Left lung (tissue), 10 donors: ENCODE measurements around the gene STK39. TPM values are rescaled to one million over a fixed set of nuclear protein-coding genes. Genes with fewer than 3 reads are reported as not detected.

ENCODE experiments used
- ATAC-seq: fragments of 200-7000 bp; cut with Tn5 transposase; one replicate; pipeline ENCODE4 v1.9.1; 2020; ENCODE audit warnings: moderate library complexity
- DNase-seq, 4 donors: peaks; one replicate each; pipeline ENCODE4 v3.0.0-alpha.2; 2013 to 2020
- H3K27ac ChIP-seq, 2 donors: fragments of 200-600 bp; sonication (generic) in 1 of 2; one replicate each; pipeline versions ENCODE4 v1.5.0 to v1.8.0; 2020 to 2021
- H3K27me3 ChIP-seq, 2 donors: fragments of 200-600 bp; sonication (generic) in 1 of 2; one replicate each; pipeline versions ENCODE4 v1.5.0 to v1.8.0; 2020 to 2021
- H3K36me3 ChIP-seq, 2 donors: fragments of 200-600 bp; sonication (generic) in 1 of 2; one replicate each; pipeline versions ENCODE4 v1.5.0 to v1.8.0; 2020 to 2021
- H3K4me1 ChIP-seq, 2 donors: fragments of 200-600 bp; one replicate each; pipeline ENCODE4 v1.8.0; 2021
- H3K4me3 ChIP-seq, 2 donors: fragments of 200-600 bp; sonication (generic) in 1 of 2; one replicate each; pipeline versions ENCODE4 v1.5.0 to v1.8.0; 2020 to 2021; ENCODE audit warnings: mild to moderate bottlenecking in 1 of 2
- H3K9me3 ChIP-seq, 2 donors: fragments of 200-600 bp; sonication (generic) in 1 of 2; one replicate each; pipeline versions ENCODE4 v1.5.0 to v1.8.0; 2020 to 2021
- CTCF ChIP-seq, 2 donors: fragments of 200-600 bp; sonication (generic) in 1 of 2; IDR thresholded peaks; one replicate each; pipeline versions ENCODE4 v1.5.0 to v1.8.0; 2021; ENCODE audit warnings: antibody characterized with exemption in 2 of 2
- intact Hi-C, 2 donors: fragments of 100-400 bp; cut with DNase I; formaldehyde crosslinking; loops; one replicate each; pipeline versions ENCODE4 v1.11.2 to v1.14.2; 2022
- polyA plus RNA-seq, 6 donors: library from polyadenylated mRNA; unstranded; fragments of 120-200 nt; gene quantifications; one replicate each; pipeline ENCODE4 v1.2.1, GENCODE V29; 2013; ENCODE audit not compliant: insufficient read length in 6 of 6
- total RNA-seq, 2 donors: library from RNA; stranded (reverse); fragmentation: NEBNext Ultra II Directional; extraction: Animal tissue kit (Norgen Biotek cat#: 25700); gene quantifications; one replicate each; pipeline ENCODE4 v1.2.1, GENCODE V29; 2021
- donor health status: DM: no; HTN: yes; CAD: no.
- donor health status: DM: no; HTN: no; CAD: no.

Gene STK39
- total and polyA plus RNA-seq, 8 donors = 15.7 to 31.3 (median 27.0) TPM

- intact Hi-C loops = no loop called here
- no peak for DNase-seq
- TF ChIP-seq CTCF (IDR thresholded peaks at IDR 0.05) = no peak
- ATAC-seq = no peak
- H3K27ac ChIP-seq = no peak overlapping the region
- H3K4me1 ChIP-seq = no peaks in the 10 kb centered on the region
- no peak overlapping the region for H3K4me3 ChIP-seq
- H3K36me3 ChIP-seq = peaks cover 0 to 4% of the 10 kb centered on the region in 2 donors
- H3K9me3 ChIP-seq = no peaks in the 10 kb centered on the region
- H3K27me3 ChIP-seq = no peaks in the 10 kb centered on the region
Measured at GRCh38 chr2:168062936-168063335, 184.5 kb downstream of the STK39 start.

- Histone ChIP-seq H3K36me3 (peaks cover 0 to 4% of the 10 kb centered on the region in 2 donors), H3K27ac (no peak overlapping the region), H3K27me3 (no peaks in the 10 kb centered on the region), H3K9me3 (no peaks in the 10 kb centered on the region), H3K4me3 (no peak overlapping the region), H3K4me1 (no peaks in the 10 kb centered on the region)
- TF ChIP-seq CTCF (IDR thresholded peaks at IDR 0.05) = no peak
- intact Hi-C loops = no loop called here
- ATAC-seq = no peak
- no peak for DNase-seq
Measured at GRCh38 chr2:168062054-168062453, 185.3 kb downstream of the STK39 start.

GRCh38 chr2:168060986-168061750 is 186.2 kb downstream of the STK39 start:
- DNase-seq (no peak), ATAC-seq (no peak)
- Histone ChIP-seq H3K9me3 (no peaks in the 10 kb centered on the region), H3K27me3 (no peaks in the 10 kb centered on the region), H3K27ac (no peak overlapping the region), H3K4me1 (no peaks in the 10 kb centered on the region), H3K4me3 (no peak overlapping the region), H3K36me3 (peaks cover 0 to 4% of the 10 kb centered on the region in 2 donors)
- intact Hi-C loops = no loop called here
- TF ChIP-seq CTCF (IDR thresholded peaks at IDR 0.05) = no peak

- no peak for TF ChIP-seq CTCF (IDR thresholded peaks at IDR 0.05)
- no peak overlapping the region for H3K4me3 ChIP-seq
- H3K36me3 ChIP-seq = peaks cover 0 to 4% of the 10 kb centered on the region in 2 donors
- H3K27me3 ChIP-seq = no peaks in the 10 kb centered on the region
- ATAC-seq = no peak
- no peak overlapping the region for H3K27ac ChIP-seq
- no peak for DNase-seq
- H3K9me3 ChIP-seq = no peaks in the 10 kb centered on the region
- intact Hi-C loops = no loop called here
- H3K4me1 ChIP-seq = no peaks in the 10 kb centered on the region
Measured at GRCh38 chr2:168059758-168060157, 187.6 kb downstream of the STK39 start.

- DNase-seq = no peak
- intact Hi-C loops = no loop called here
- Histone ChIP-seq H3K36me3 (peaks cover 0 to 4% of the 10 kb centered on the region in 2 donors), H3K4me3 (no peak overlapping the region), H3K27me3 (no peaks in the 10 kb centered on the region), H3K27ac (no peak overlapping the region), H3K9me3 (no peaks in the 10 kb centered on the region), H3K4me1 (no peaks in the 10 kb centered on the region)
- no peak for TF ChIP-seq CTCF (IDR thresholded peaks at IDR 0.05)
- no peak for ATAC-seq
Measured at GRCh38 chr2:168058675-168059074, 188.7 kb downstream of the STK39 start.
